Esophagus squamous epithelium (tissue), 4 donors: ENCODE results near the gene MGARP.

Experiments
- POLR2A ChIP-seq, 4 donors: fragments of 450-650 bp; IDR thresholded peaks; one replicate each; pipeline ENCODE4 v1.6.1; 2017; ENCODE audit warnings: antibody characterized with exemption in 4 of 4, mild to moderate bottlenecking in 4 of 4, moderate library complexity in 3 of 4
- TF ChIP-seq, protein P1 (sequence below), 6 experiments: fragments of 450-650 bp in 4 of 6; fragments of 200-600 bp in 2 of 6; sonication (generic) in 2 of 6; IDR thresholded peaks; one replicate each; pipeline ENCODE4 v1.5.1; 2016 to 2019; ENCODE audit warnings: antibody characterized with exemption in 6 of 6, mild to moderate bottlenecking in 4 of 6, moderate library complexity in 4 of 6

DNA sequence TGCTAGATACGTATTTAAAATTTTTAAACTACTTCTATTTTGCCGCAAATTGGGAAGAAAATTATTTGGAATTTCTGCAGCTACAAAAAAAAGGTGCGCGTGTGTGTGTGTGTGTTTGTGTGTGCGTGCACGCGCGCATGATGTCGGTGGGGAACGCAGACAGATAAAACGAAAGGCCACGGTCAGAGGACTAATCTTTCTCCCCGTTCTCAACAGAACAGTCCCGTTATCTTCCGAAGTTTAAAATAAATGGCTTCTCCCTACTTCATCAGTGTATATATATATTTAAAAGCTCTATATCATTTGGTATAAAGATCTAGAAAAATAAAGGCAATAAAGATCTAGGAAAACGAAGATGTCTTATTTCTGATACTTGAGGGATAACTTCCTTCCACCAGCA lies 1.5 kb downstream of the MGARP start:
- TF ChIP-seq, protein P1, sequence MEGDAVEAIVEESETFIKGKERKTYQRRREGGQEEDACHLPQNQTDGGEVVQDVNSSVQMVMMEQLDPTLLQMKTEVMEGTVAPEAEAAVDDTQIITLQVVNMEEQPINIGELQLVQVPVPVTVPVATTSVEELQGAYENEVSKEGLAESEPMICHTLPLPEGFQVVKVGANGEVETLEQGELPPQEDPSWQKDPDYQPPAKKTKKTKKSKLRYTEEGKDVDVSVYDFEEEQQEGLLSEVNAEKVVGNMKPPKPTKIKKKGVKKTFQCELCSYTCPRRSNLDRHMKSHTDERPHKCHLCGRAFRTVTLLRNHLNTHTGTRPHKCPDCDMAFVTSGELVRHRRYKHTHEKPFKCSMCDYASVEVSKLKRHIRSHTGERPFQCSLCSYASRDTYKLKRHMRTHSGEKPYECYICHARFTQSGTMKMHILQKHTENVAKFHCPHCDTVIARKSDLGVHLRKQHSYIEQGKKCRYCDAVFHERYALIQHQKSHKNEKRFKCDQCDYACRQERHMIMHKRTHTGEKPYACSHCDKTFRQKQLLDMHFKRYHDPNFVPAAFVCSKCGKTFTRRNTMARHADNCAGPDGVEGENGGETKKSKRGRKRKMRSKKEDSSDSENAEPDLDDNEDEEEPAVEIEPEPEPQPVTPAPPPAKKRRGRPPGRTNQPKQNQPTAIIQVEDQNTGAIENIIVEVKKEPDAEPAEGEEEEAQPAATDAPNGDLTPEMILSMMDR (IDR thresholded peaks at IDR 0.05) = no peak
- no peak for TF ChIP-seq POLR2A (IDR thresholded peaks at IDR 0.05)
